ENCODE results near the gene PROM1.

DNA sequence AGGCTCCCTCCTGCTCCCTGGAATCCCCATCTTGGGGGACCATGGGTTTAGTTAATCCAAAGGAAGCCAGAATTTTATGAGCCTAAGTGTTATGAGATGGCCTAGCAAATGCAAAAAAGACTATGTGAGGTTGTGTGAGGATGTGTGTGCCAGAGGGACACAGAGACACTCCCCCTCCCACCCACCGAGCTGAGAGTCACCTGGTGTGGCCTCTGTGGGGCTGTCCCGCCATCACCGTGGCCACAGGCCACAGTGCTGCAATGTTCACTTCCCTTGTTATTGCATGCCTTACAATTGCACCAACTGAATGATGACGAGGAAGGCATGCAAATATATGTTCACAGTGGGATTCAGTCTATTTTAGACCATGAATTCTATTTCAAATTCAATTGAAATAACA lies 120.2 kb downstream of the PROM1 start:
- TF ChIP-seq, protein P1, sequence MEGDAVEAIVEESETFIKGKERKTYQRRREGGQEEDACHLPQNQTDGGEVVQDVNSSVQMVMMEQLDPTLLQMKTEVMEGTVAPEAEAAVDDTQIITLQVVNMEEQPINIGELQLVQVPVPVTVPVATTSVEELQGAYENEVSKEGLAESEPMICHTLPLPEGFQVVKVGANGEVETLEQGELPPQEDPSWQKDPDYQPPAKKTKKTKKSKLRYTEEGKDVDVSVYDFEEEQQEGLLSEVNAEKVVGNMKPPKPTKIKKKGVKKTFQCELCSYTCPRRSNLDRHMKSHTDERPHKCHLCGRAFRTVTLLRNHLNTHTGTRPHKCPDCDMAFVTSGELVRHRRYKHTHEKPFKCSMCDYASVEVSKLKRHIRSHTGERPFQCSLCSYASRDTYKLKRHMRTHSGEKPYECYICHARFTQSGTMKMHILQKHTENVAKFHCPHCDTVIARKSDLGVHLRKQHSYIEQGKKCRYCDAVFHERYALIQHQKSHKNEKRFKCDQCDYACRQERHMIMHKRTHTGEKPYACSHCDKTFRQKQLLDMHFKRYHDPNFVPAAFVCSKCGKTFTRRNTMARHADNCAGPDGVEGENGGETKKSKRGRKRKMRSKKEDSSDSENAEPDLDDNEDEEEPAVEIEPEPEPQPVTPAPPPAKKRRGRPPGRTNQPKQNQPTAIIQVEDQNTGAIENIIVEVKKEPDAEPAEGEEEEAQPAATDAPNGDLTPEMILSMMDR (IDR thresholded peaks at IDR 0.05; ENCODE audit: poor library complexity), result no peak
- TF ChIP-seq EZH2phosphoT487 (IDR thresholded peaks at IDR 0.05; ENCODE audit: low read depth, severe bottlenecking, unreplicated experiment) (no peak), EZH2 (IDR thresholded peaks at IDR 0.05; ENCODE audit: borderline replicate concordance) (no peak)
